ENCODE measurements around the gene TULP4. TPM values are rescaled to one million over a fixed set of nuclear protein-coding genes. Genes with fewer than 3 reads are reported as not detected.

Gene TULP4
- total and polyA plus RNA-seq, 2 of the 8 experiments (the other 6 are each of a cell fraction or from before 2014, with no cell fraction given): 7.7 to 51.6 TPM

DNA sequence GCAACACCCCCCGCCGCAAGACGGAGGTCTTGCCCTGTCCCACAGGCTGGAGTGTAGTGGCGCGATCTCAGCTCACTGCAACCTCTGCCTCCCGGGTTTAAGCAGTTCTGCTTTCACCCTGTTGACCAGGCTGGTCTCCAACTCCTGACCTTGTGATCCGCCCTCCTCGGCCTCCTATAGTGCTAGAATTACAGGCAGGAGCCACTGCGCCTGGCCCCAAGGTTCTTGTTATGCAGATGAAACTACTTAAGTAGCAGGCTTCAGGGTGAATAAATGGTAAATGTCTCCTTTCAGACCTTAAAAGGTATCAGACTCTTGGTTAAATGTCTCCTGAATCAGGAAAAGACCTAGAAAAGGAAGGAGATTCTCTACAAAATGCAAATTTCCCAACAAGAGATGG is 152.2 kb downstream of the TULP4 start (continued):
- TF ChIP-seq POLR2AphosphoS5 (IDR thresholded peaks at IDR 0.05; ENCODE audit: low read depth, low read length) (peak; percentile 61; the same call in 1 of the 2 replicates), EP300 (IDR thresholded peaks at IDR 0.05; ENCODE audit: borderline replicate concordance in 1 of 2, low read depth in 2 of 2, low read length in 2 of 2) (peak in 1 of 2 experiments; percentile 58; a peak in 1 of 3 replicates), SP4 (IDR thresholded peaks at IDR 0.05; ENCODE audit: low read length) (0 out of 2 replicates have a peak, but pooled peaks have one; percentile 44), CREB1 (IDR thresholded peaks at IDR 0.05) (peak; percentile 10; the same call in 1 of the 2 replicates), NANOG (IDR thresholded peaks at IDR 0.05; ENCODE audit: insufficient read depth, low read depth, low read length, poor library complexity, severe bottlenecking) (peak; percentile 93), SIX5 (IDR thresholded peaks at IDR 0.05; ENCODE audit: low read depth, low read length) (no peak), SRF (IDR thresholded peaks at IDR 0.05; ENCODE audit: low read depth, low read length) (peak; percentile 83), POU5F1 (IDR thresholded peaks at IDR 0.05; ENCODE audit: low read depth, low read length) (peak; percentile 92), TBP (IDR thresholded peaks at IDR 0.05; ENCODE audit: low read depth, low read length) (peak; percentile 65; the same call in 1 of the 2 replicates), NRF1 (IDR thresholded peaks at IDR 0.05; ENCODE audit: low read depth, low read length) (no peak), POLR2A (IDR thresholded peaks at IDR 0.05; ENCODE audit: control extremely low read depth in 1 of 2, low read depth in 2 of 2, low read length in 2 of 2) (peak in 1 of 2 experiments; percentile 72; a peak in 2 of 3 replicates), ASH2L (IDR thresholded peaks at IDR 0.05; ENCODE audit: low read length) (peak; percentile 68), CHD7 (IDR thresholded peaks at IDR 0.05; ENCODE audit: insufficient replicate concordance, low read length) (peak; percentile 94)
